ENCODE data around the gene KDM1B. TPM values are rescaled to one million over a fixed set of nuclear protein-coding genes. Genes with fewer than 3 reads are reported as not detected.

Gene KDM1B
- total and polyA plus RNA-seq, 7 donors: 7.7 to 33.4 (median 21.7) TPM

GRCh38 chr6:18241208-18242038 lies 86.2 kb downstream of the KDM1B start:
- DNase-seq (no peak), ATAC-seq (no peak)
- Histone ChIP-seq H3K9me3 (no peaks in the 10 kb centered on the region), H3K4me1 (no peaks in the 10 kb centered on the region), H3K4me3 (no peak overlapping the region), H3K36me3 (ENCODE audit: insufficient read depth in 1 of 2, low read depth in 1 of 2) (peaks cover 0 to 72% of the 10 kb centered on the region in 2 donors), H3K27me3 (ENCODE audit: insufficient read depth in 3 of 3, low read length in 2 of 3) (no peaks in the 10 kb centered on the region), H3K27ac (no peak overlapping the region)
- no peak for TF ChIP-seq CTCF (IDR thresholded peaks at IDR 0.05)
- 91 to 95% (median 91%) methylated on average over 1 of the region's 1 CpG for WGBS, 3 donors
- intact Hi-C loops (cut with DNase I): no loop called here

GRCh38 chr6:18242062-18242851 lies 87.0 kb downstream of the KDM1B start:
- Histone ChIP-seq H3K36me3 (ENCODE audit: insufficient read depth in 1 of 2, low read depth in 1 of 2) (peaks cover 0 to 70% of the 10 kb centered on the region in 2 donors), H3K4me3 (no peak overlapping the region), H3K9me3 (no peaks in the 10 kb centered on the region), H3K27me3 (ENCODE audit: insufficient read depth in 3 of 3, low read length in 2 of 3) (no peaks in the 10 kb centered on the region), H3K4me1 (no peaks in the 10 kb centered on the region), H3K27ac (no peak overlapping the region)
- DNase-seq: no peak
- WGBS, 3 donors: 86 to 95% (median 91%) methylated on average over 11 of the region's 11 CpGs
- intact Hi-C loops (cut with DNase I): no loop called here
- ATAC-seq: peak; percentile 58 to 98 (median 92)
- TF ChIP-seq CTCF (IDR thresholded peaks at IDR 0.05): no peak

GRCh38 chr6:18243302-18243893 lies 88.2 kb downstream of the KDM1B start:
- no peak for DNase-seq
- TF ChIP-seq CTCF (IDR thresholded peaks at IDR 0.05): no peak
- ATAC-seq: no peak
- Histone ChIP-seq H3K36me3 (ENCODE audit: insufficient read depth in 1 of 2, low read depth in 1 of 2) (peaks cover 0 to 71% of the 10 kb centered on the region in 2 donors), H3K9me3 (no peaks in the 10 kb centered on the region), H3K27ac (no peak overlapping the region), H3K4me1 (no peaks in the 10 kb centered on the region), H3K4me3 (no peak overlapping the region), H3K27me3 (ENCODE audit: insufficient read depth in 3 of 3, low read length in 2 of 3) (no peaks in the 10 kb centered on the region)
- intact Hi-C loops (cut with DNase I): no loop called here
- WGBS, 3 donors: 81 to 95% (median 95%) methylated on average over 3 of the region's 3 CpGs

DNA sequence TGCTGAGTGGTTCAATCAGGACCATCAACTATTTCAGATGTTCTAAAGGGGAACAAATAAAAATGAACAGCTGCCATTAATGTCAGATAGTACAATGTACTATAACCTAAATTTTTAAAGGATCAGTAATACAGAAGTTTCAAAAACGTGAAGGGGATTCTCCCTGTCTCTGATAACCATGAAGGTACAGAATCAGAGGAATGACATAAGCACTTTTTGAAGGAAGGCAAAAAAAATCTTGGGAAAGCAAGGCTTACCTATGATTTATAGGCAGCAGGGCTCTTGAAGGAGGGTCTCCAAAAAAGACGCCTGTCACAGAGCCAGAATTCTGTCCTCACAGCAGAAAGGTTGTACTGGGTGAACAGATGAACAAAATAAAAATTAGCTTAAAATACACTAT lies 89.0 kb downstream of the KDM1B start:
- 77 to 85% (median 81%) methylated on average over 2 of the region's 2 CpGs for WGBS, 3 donors

More for the DNA sequence above, 89.0 kb downstream of the KDM1B start:
- Histone ChIP-seq H3K27ac (no peak overlapping the region), H3K36me3 (ENCODE audit: insufficient read depth in 1 of 2, low read depth in 1 of 2) (peaks cover 0 to 76% of the 10 kb centered on the region in 2 donors), H3K4me3 (no peak overlapping the region), H3K27me3 (ENCODE audit: insufficient read depth in 3 of 3, low read length in 2 of 3) (no peaks in the 10 kb centered on the region), H3K9me3 (no peaks in the 10 kb centered on the region), H3K4me1 (no peaks in the 10 kb centered on the region)
- intact Hi-C loops (cut with DNase I): no loop called here
- TF ChIP-seq CTCF (IDR thresholded peaks at IDR 0.05): no peak
- no peak for DNase-seq
- ATAC-seq: no peak
